ENCODE measurements around the gene EPOP. TPM values are rescaled to one million over a fixed set of nuclear protein-coding genes. Genes with fewer than 3 reads are reported as not detected.
"Not testable (repeated sequence)": the region's sequence is repeated elsewhere in the genome, so short reads cannot be mapped to it uniquely, and the experiment has no call there.

The EPOP gene
- total RNA-seq, 2 donors from 2014 or later = 27.5 to 31.3 TPM

GRCh38 chr17:38663964-38664644 is 10.7 kb downstream of the EPOP start:
- DNase-seq (ENCODE audit: low spot score in 2 of 2) = no peak
- Mint-ChIP-seq H3K9me3 (no peaks in the 10 kb centered on the region), H3K36me3 (no peaks in the 10 kb centered on the region), H3K27ac (no peak overlapping the region)
- ATAC-seq = no peak

GRCh38 chr17:38663125-38663751 is 11.5 kb downstream of the EPOP start:
- DNase-seq (ENCODE audit: low spot score in 2 of 2) (peak in 1 of 2 donors; percentile 58), ATAC-seq (peak; percentile 68 to 80)
- no peaks in the 10 kb centered on the region for H3K36me3 Mint-ChIP-seq
- no peaks in the 10 kb centered on the region for H3K9me3 Mint-ChIP-seq
- no peak overlapping the region for H3K27ac Mint-ChIP-seq

- no peaks in the 10 kb centered on the region for H3K36me3 Mint-ChIP-seq
Measured at GRCh38 chr17:38660097-38661025, 14.4 kb downstream of the EPOP start.

GRCh38 chr17:38659415-38659814 is 15.3 kb downstream of the EPOP start:
- DNase-seq (ENCODE audit: low spot score in 2 of 2) (no peak), ATAC-seq (no peak)
- H3K9me3 Mint-ChIP-seq = no peaks in the 10 kb centered on the region
- H3K36me3 Mint-ChIP-seq = no peaks in the 10 kb centered on the region
- no peak overlapping the region for H3K27ac Mint-ChIP-seq

More at GRCh38 chr17:38660097-38661025, 14.4 kb downstream of the EPOP start:
- ATAC-seq (no peak), DNase-seq (ENCODE audit: low spot score in 2 of 2) (no peak)
- H3K9me3 Mint-ChIP-seq = no peaks in the 10 kb centered on the region
- no peak overlapping the region for H3K27ac Mint-ChIP-seq

GRCh38 chr17:38658741-38659345 is 15.9 kb downstream of the EPOP start:
- DNase-seq (ENCODE audit: low spot score in 2 of 2) (no peak), ATAC-seq (no peak)
- Mint-ChIP-seq H3K36me3 (no peaks in the 10 kb centered on the region), H3K27ac (peak overlapping the region in 1 of 2 donors; percentile 22), H3K9me3 (no peaks in the 10 kb centered on the region)

GRCh38 chr17:38657824-38658740 is 16.7 kb downstream of the EPOP start:
- H3K9me3 Mint-ChIP-seq = no peaks in the 10 kb centered on the region
- ATAC-seq (no peak), DNase-seq (ENCODE audit: low spot score in 2 of 2) (no peak)
- H3K36me3 Mint-ChIP-seq = no peaks in the 10 kb centered on the region
- H3K27ac Mint-ChIP-seq = peak overlapping the region in 1 of 2 donors; percentile 50

- H3K36me3 Mint-ChIP-seq = no peaks in the 10 kb centered on the region
- DNase-seq (ENCODE audit: low spot score in 2 of 2) (no peak), ATAC-seq (no peak)
- no peak overlapping the region for H3K27ac Mint-ChIP-seq
- no peaks in the 10 kb centered on the region for H3K9me3 Mint-ChIP-seq
Measured at GRCh38 chr17:38656959-38657823, 17.6 kb downstream of the EPOP start.

- no peak for ATAC-seq
- DNase-seq (ENCODE audit: low spot score in 2 of 2) = peak in 1 of 2 donors; percentile 41
- Mint-ChIP-seq H3K9me3 (no peaks in the 10 kb centered on the region), H3K27ac (no peak overlapping the region), H3K36me3 (no peaks in the 10 kb centered on the region)
Measured at GRCh38 chr17:38654411-38655398, 20.1 kb downstream of the EPOP start.

GRCh38 chr17:38653679-38654078 is 21.1 kb downstream of the EPOP start:
- DNase-seq (ENCODE audit: low spot score in 2 of 2) (no peak), ATAC-seq (no peak)
- H3K9me3 Mint-ChIP-seq = no peaks in the 10 kb centered on the region
- no peak overlapping the region for H3K27ac Mint-ChIP-seq
- H3K36me3 Mint-ChIP-seq = no peaks in the 10 kb centered on the region

- no peak overlapping the region for H3K27ac Mint-ChIP-seq
- H3K36me3 Mint-ChIP-seq = no peaks in the 10 kb centered on the region
- H3K9me3 Mint-ChIP-seq = no peaks in the 10 kb centered on the region
- ATAC-seq (no peak), DNase-seq (ENCODE audit: low spot score in 2 of 2) (no peak)
Measured at GRCh38 chr17:38653230-38653629, 21.5 kb downstream of the EPOP start.

GRCh38 chr17:38650653-38651173 is 24.0 kb downstream of the EPOP start:
- not testable (repeated sequence) for ATAC-seq; DNase-seq (ENCODE audit: low spot score in 2 of 2); H3K27ac Mint-ChIP-seq; H3K36me3 Mint-ChIP-seq; H3K9me3 Mint-ChIP-seq

- Mint-ChIP-seq H3K9me3 (no peaks in the 10 kb centered on the region), H3K36me3 (no peaks in the 10 kb centered on the region), H3K27ac (no peak overlapping the region)
- DNase-seq (ENCODE audit: low spot score in 2 of 2) (no peak), ATAC-seq (no peak)
Measured at GRCh38 chr17:38637951-38638350, 36.8 kb downstream of the EPOP start.

GRCh38 chr17:38636054-38636453 is 38.7 kb downstream of the EPOP start:
- Mint-ChIP-seq H3K9me3 (no peaks in the 10 kb centered on the region), H3K36me3 (no peaks in the 10 kb centered on the region), H3K27ac (peak overlapping the region in 1 of 2 donors; percentile 45)
- ATAC-seq (no peak), DNase-seq (ENCODE audit: low spot score in 2 of 2) (no peak)

GRCh38 chr17:38632334-38632733 is 42.4 kb downstream of the EPOP start:
- no peak for DNase-seq (ENCODE audit: low spot score in 2 of 2)
- Mint-ChIP-seq H3K27ac (no peak overlapping the region), H3K9me3 (no peaks in the 10 kb centered on the region), H3K36me3 (no peaks in the 10 kb centered on the region)
- ATAC-seq = no peak

All from activated naive CD4-positive, alpha-beta T cell treated with anti-CD3 and anti-CD28 coated beads, Interleukin-2, amount 50 U/mL, for 72 hours (primary cell).